CD4-positive, CD25-positive, alpha-beta regulatory T cell (primary cell): ENCODE results near the gene PDE4DIP. TPM values are rescaled to one million over a fixed set of nuclear protein-coding genes. Genes with fewer than 3 reads are reported as not detected.
"Not testable (repeated sequence)": the region's sequence is repeated elsewhere in the genome, so short reads cannot be mapped to it uniquely, and the experiment has no call there.

Source experiments
- ATAC-seq, 2 donors: fragments of 150-1000 bp; cut with Tn5 transposase; one replicate each; pipeline ENCODE4 v1.10.0; 2021; ENCODE audit warnings: low read depth in 2 of 2, moderate number of reproducible peaks in 2 of 2, moderate library complexity in 1 of 2
- DNase-seq, 3 donors: peaks; one replicate each; pipeline versions ENCODE4 v3.0.0 to v3.0.0-alpha.2; 2012 to 2022; ENCODE audit warnings: mixed read lengths in 1 of 3
- H3K27ac ChIP-seq: one replicate; pipeline ENCODE4 v1.7.0; 2013; ENCODE audit warnings: mild to moderate bottlenecking, low read length; ENCODE audit not compliant: insufficient read depth, poor library complexity, severe bottlenecking
- H3K27me3 ChIP-seq: one replicate; pipeline ENCODE4 v1.7.0; 2013; ENCODE audit warnings: low read length; ENCODE audit not compliant: control insufficient read depth, insufficient read depth
- H3K36me3 ChIP-seq: one replicate; pipeline ENCODE4 v1.7.0; 2013; ENCODE audit warnings: mild to moderate bottlenecking, low read length, moderate library complexity; ENCODE audit not compliant: control insufficient read depth, insufficient read depth
- H3K4me1 ChIP-seq: 2 replicates; pipeline ENCODE4 v1.7.0; 2013; ENCODE audit warnings: mild to moderate bottlenecking, low read length; ENCODE audit not compliant: insufficient read depth, control insufficient read depth, poor library complexity, severe bottlenecking
- H3K4me3 ChIP-seq: one replicate; pipeline ENCODE4 v1.7.0; 2013; ENCODE audit warnings: low read depth, mild to moderate bottlenecking, low read length, moderate library complexity
- H3K9me3 ChIP-seq, 2 experiments: 1 replicate in 1 of 2; 2 replicates in 1 of 2; pipeline ENCODE4 v1.7.0; 2013; ENCODE audit warnings: low read length in 2 of 2, mild to moderate bottlenecking in 1 of 2, moderate library complexity in 1 of 2; ENCODE audit not compliant: control insufficient read depth in 2 of 2
- H3K27ac Mint-ChIP-seq, 3 donors: one replicate each; pipeline ENCODE4 v1.8.0; 2020 to 2022; ENCODE audit warnings: mild to moderate bottlenecking in 3 of 3, mixed read lengths in 3 of 3, moderate library complexity in 2 of 3
- H3K27me3 Mint-ChIP-seq: one replicate; pipeline ENCODE4 v1.8.0; 2022; ENCODE audit warnings: mild to moderate bottlenecking, mixed read lengths
- H3K36me3 Mint-ChIP-seq: one replicate; pipeline ENCODE4 v1.8.0; 2020; ENCODE audit warnings: mixed read lengths
- H3K4me1 Mint-ChIP-seq, 4 donors: one replicate each; pipeline ENCODE4 v1.8.0; 2020 to 2022; ENCODE audit warnings: mixed read lengths in 4 of 4, mild to moderate bottlenecking in 1 of 4
- H3K4me3 Mint-ChIP-seq, 4 donors: one replicate each; pipeline ENCODE4 v1.8.0; 2020 to 2022; ENCODE audit warnings: mild to moderate bottlenecking in 4 of 4, mixed read lengths in 4 of 4, moderate library complexity in 3 of 4
- H3K9me3 Mint-ChIP-seq, 7 donors: one replicate each; pipeline ENCODE4 v1.8.0; 2020 to 2022; ENCODE audit warnings: mixed read lengths in 7 of 7, mild to moderate bottlenecking in 3 of 7, moderate library complexity in 2 of 7
- polyA plus RNA-seq, 4 donors: library from polyadenylated mRNA; unstranded; fragments of 300-500 nt; fragmentation: Illumina TruSeq; gene quantifications; one replicate each; pipeline ENCODE4 v1.2.3, GENCODE V29; 2021
- total RNA-seq: library from RNA; stranded (reverse); gene quantifications from one replicate; pipeline ENCODE4 v1.2.3, GENCODE V29; 2022

Gene PDE4DIP
- total and polyA plus RNA-seq, 5 donors from 2014 or later: 22.3 to 50.8 (median 34.2) TPM

DNA sequence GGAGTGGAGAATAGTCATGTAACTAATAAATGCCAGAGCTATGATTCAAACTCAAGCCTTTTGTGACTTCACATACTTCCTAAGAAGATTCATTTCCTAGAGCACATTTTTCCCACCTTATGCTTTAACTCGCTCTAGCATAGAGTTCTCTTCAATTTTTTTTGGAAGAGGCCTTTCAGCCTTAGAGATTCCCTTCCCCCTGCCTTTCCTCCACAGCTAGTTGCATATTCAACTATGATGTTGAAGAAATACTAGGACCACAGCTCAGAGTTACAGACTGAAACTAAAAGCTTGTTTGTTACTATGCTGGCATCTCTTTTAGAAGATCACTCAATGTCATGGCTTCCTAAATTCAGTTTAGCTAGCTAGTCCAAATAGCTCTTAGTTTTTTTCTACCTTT, 131.2 kb downstream of the PDE4DIP start:
- H3K9me3 ChIP-seq, H3K27ac ChIP-seq, H3K27me3 Mint-ChIP-seq, H3K4me1 ChIP-seq, H3K9me3 Mint-ChIP-seq, H3K27me3 ChIP-seq: not testable (repeated sequence)
- Histone ChIP-seq H3K4me3 (peak overlapping the region; percentile 41), H3K36me3 (peaks cover 30% of the 10 kb centered on the region)
- H3K4me1 Mint-ChIP-seq: peaks cover 5 to 11% (median 9%) of the 10 kb centered on the region in 4 donors
- DNase-seq: peak in 1 of 3 donors; percentile 33
- peaks cover 29% of the 10 kb centered on the region for H3K36me3 Mint-ChIP-seq
- H3K4me3 Mint-ChIP-seq: peak overlapping the region in 3 of 4 donors; percentile 62 to 77 (median 63)
- H3K27ac Mint-ChIP-seq: peak overlapping the region; percentile 79 to 98 (median 82)
- peak; percentile 31 to 38 for ATAC-seq

DNA sequence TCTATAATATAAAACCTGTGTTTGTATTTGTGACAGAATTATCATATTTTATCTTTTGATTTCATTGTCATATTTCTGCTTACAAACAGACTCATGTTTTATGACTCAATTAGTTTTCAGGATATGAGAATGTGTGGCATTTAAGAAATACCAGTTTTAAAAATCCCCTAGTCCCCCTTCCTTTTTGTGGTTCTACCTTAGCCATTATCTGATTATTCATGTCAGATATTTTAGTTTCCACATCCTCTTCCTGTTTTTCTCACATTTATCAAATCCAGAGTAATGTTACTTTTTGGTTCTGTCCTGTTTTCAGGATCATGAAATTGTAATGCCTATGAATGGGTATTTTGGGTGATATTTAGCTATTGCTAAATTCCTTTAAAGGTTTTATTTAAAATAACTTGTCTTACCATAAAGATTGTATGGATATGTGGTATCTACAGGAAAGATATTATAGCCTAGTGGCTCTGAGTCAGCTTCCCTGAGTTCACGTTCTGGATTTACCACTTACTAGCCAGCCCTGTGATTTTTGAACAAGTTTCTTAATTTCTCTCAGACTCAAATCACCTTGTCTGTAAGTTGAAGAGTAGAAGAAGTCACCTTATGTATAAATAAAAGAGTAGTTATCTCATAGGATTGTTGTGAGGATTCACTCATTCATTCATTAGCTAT, 131.8 kb downstream of the PDE4DIP start:
- H3K27me3 ChIP-seq, H3K9me3 Mint-ChIP-seq, H3K4me3 ChIP-seq, H3K4me1 ChIP-seq, H3K27ac ChIP-seq, H3K27me3 Mint-ChIP-seq, H3K9me3 ChIP-seq: not testable (repeated sequence)
- peaks cover 33% of the 10 kb centered on the region for H3K36me3 ChIP-seq
- H3K36me3 Mint-ChIP-seq: peaks cover 32% of the 10 kb centered on the region
- H3K4me3 Mint-ChIP-seq: peak overlapping the region in 1 of 4 donors; percentile 77
- ATAC-seq: peak; percentile 43 to 65
- peak overlapping the region in 2 of 3 donors; percentile 79 to 82 for H3K27ac Mint-ChIP-seq
- peaks cover 5 to 11% (median 9%) of the 10 kb centered on the region in 4 donors for H3K4me1 Mint-ChIP-seq
- peak in 1 of 3 donors; percentile 21 for DNase-seq

DNA sequence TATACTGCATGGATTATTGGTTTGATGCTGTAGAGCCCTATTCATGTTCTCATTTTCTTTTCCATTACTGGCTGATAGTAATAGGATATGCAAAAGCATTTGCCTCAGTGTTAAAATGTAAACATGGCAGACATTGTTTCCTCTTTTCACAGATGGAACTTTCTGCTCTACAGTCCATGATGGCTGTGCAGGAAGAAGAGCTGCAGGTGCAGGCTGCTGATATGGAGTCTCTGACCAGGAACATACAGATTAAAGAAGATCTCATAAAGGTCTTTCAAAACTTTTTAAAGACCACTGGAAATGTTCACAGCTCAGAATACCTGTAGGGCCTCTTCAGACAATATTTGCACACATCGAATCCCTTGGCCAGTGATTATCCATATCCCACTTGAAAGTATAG, 133.6 kb downstream of the PDE4DIP start:
- H3K27me3 ChIP-seq, DNase-seq, H3K27ac ChIP-seq, H3K9me3 ChIP-seq, H3K9me3 Mint-ChIP-seq, H3K4me3 ChIP-seq, H3K4me3 Mint-ChIP-seq, H3K27me3 Mint-ChIP-seq, ATAC-seq, H3K4me1 ChIP-seq: not testable (repeated sequence)
- Mint-ChIP-seq H3K36me3 (peaks cover 40% of the 10 kb centered on the region), H3K4me1 (peaks cover 5 to 11% (median 9%) of the 10 kb centered on the region in 4 donors), H3K27ac (peak overlapping the region in 2 of 3 donors; percentile 6 to 38)
- H3K36me3 ChIP-seq: peaks cover 43% of the 10 kb centered on the region

DNA sequence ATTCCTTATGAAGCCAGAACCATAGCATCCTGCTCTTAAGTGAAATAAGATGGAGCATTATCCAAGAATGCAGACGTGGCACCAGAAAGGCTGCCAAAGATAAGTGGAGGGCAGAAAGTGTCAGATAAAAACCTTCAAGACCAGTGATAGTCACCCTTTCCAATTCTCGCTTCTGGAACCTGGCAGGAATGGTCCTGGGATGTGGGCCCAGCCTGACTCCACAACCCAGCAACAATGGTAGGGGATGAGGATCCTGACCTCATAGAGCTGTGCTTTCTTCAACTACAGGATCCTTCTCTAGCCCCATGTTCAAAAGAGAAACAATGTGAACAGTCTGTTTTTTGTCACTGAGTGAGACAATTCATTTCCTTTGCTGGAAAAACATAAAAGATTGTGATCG, 145.2 kb downstream of the PDE4DIP start:
- H3K9me3 Mint-ChIP-seq, H3K27me3 Mint-ChIP-seq, H3K27ac Mint-ChIP-seq: not testable (repeated sequence)

DNA sequence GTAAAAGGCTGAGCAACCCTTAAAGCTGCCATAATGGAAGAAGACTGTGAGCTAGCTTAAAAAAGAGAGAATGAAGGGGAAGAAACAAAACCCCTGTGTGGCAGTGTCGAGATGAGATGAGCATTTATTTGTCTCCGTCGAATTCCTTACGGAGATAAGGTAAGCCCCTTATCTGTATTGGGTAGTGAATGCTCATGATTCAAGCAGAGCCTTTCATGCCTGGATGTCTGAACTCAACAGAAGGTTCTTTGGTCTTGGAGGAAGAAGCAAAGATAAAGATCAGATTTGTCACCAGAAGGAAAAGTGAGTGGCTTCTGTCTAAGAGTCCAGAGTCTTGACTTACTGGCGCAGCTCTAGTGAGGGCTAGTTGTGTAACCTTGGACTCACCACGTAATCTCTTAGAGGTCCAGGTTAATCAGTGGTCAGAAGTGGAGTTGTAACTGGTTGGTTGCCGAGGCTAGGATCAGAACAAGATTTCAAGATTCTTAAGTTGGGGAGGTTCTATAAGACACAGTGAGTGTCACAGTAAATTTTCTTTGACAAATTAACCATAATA, 146.1 kb downstream of the PDE4DIP start:
- not testable (repeated sequence) for H3K36me3 ChIP-seq, H3K27me3 Mint-ChIP-seq, H3K27ac ChIP-seq, H3K4me3 ChIP-seq, H3K27me3 ChIP-seq, H3K4me1 Mint-ChIP-seq, H3K36me3 Mint-ChIP-seq, DNase-seq, ATAC-seq, H3K9me3 Mint-ChIP-seq, H3K4me3 Mint-ChIP-seq, H3K27ac Mint-ChIP-seq, H3K9me3 ChIP-seq, H3K4me1 ChIP-seq

More for the DNA sequence above, 145.2 kb downstream of the PDE4DIP start:
- not testable (repeated sequence) for H3K4me3 Mint-ChIP-seq, H3K4me1 Mint-ChIP-seq, H3K4me1 ChIP-seq, H3K9me3 ChIP-seq, DNase-seq, H3K36me3 ChIP-seq, H3K4me3 ChIP-seq, H3K36me3 Mint-ChIP-seq, H3K27ac ChIP-seq, H3K27me3 ChIP-seq, ATAC-seq

DNA sequence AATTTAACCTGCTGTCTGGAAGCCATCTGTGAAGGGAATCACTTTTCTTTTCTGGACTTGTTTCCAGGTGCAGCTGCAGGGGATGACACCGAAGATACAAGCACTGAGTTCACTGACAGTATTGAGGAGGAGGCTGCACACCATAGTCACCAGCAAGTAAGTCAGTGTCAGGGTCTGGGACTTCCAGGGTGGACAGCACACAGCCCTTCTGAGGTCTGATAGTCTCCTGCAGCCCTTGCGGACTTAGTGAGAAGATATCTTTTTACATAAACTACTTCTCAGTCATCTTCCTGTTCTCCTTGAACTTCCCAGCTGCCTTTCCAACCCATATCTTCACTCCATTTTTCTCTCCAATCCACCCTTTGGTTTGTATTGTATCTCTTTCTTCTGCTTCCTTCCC, 147.6 kb downstream of the PDE4DIP start:
- not testable (repeated sequence) for H3K9me3 ChIP-seq, ATAC-seq, DNase-seq, H3K9me3 Mint-ChIP-seq, H3K4me3 Mint-ChIP-seq, H3K36me3 Mint-ChIP-seq, H3K4me1 Mint-ChIP-seq, H3K27ac Mint-ChIP-seq, H3K27me3 Mint-ChIP-seq, H3K36me3 ChIP-seq, H3K27ac ChIP-seq, H3K27me3 ChIP-seq, H3K4me3 ChIP-seq, H3K4me1 ChIP-seq

DNA sequence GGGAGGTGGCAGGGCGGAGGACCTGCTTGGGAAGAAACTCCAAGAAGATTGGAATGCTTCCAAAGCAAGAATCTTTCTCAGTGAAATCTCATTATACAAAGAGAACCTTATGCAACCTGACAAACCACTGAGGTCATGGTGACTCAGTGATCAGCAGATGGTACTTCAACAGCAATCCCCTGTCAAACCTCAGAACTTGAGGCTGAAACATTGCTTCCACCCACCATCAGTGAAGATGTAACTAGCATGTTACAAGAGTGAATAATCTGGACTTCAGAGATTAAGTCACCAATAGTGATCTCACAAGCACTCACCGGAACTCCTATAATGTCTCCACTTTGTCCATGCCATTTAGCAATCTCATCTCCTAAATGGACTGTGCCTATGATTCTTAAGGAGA, 148.1 kb downstream of the PDE4DIP start:
- H3K36me3 Mint-ChIP-seq, H3K27ac ChIP-seq, H3K36me3 ChIP-seq, H3K9me3 Mint-ChIP-seq, ATAC-seq, DNase-seq, H3K27me3 ChIP-seq, H3K4me3 Mint-ChIP-seq, H3K4me3 ChIP-seq, H3K4me1 Mint-ChIP-seq, H3K27ac Mint-ChIP-seq, H3K27me3 Mint-ChIP-seq, H3K4me1 ChIP-seq, H3K9me3 ChIP-seq: not testable (repeated sequence)
